GM23338 (cell line): ENCODE results near the gene PTPRQ. TPM values are rescaled to one million over a fixed set of nuclear protein-coding genes. Genes with fewer than 3 reads are reported as not detected.

Source experiments
- ATAC-seq: fragments of 200-7000 bp; cut with Tn5 transposase; 3 replicates; pipeline ENCODE4 v1.9.1; 2020
- DNase-seq: peaks from one replicate; pipeline ENCODE4 v3.0.0-alpha.2; 2015; ENCODE audit warnings: low spot score
- H2AFZ ChIP-seq: fragments of 200-600 bp; sonication (generic); 2 replicates; pipeline ENCODE4 v1.8.0; 2016; ENCODE audit warnings: antibody characterized with exemption, mild to moderate bottlenecking, moderate library complexity
- H3F3A ChIP-seq: fragments of 200-600 bp; sonication (generic); replicated peaks from 2 replicates; pipeline ENCODE4 v1.8.0; 2017; ENCODE audit warnings: antibody characterized with exemption, mixed run types, low read depth
- H3K27ac ChIP-seq: fragments of 200-600 bp; sonication (generic); 2 replicates; pipeline ENCODE4 v1.6.1; 2016; ENCODE audit warnings: low read depth
- H3K27me3 ChIP-seq: fragments of 200-600 bp; sonication (generic); 2 replicates; pipeline ENCODE4 v1.8.0; 2016; ENCODE audit warnings: mild to moderate bottlenecking, mixed run types, moderate library complexity; ENCODE audit not compliant: insufficient read depth
- H3K36me3 ChIP-seq: fragments of 200-600 bp; sonication (generic); 2 replicates; pipeline ENCODE4 v1.8.0; 2016; ENCODE audit warnings: mild to moderate bottlenecking; ENCODE audit not compliant: insufficient read depth
- H3K4me1 ChIP-seq: fragments of 200-600 bp; sonication (generic); 2 replicates; pipeline ENCODE4 v1.8.0; 2016; ENCODE audit warnings: mild to moderate bottlenecking, moderate library complexity; ENCODE audit not compliant: insufficient read depth
- H3K4me2 ChIP-seq: fragments of 200-600 bp; sonication (generic); 2 replicates; pipeline ENCODE4 v1.7.1; 2017; ENCODE audit warnings: mixed run types
- H3K4me3 ChIP-seq: fragments of 200-600 bp; sonication (generic); 2 replicates; pipeline ENCODE4 v1.6.1; 2016; ENCODE audit warnings: mixed run types
- H3K79me2 ChIP-seq: fragments of 200-600 bp; sonication (generic); replicated peaks from 2 replicates; pipeline ENCODE4 v1.8.0; 2017; ENCODE audit warnings: mild to moderate bottlenecking; ENCODE audit not compliant: insufficient read depth
- H3K9me2 ChIP-seq: fragments of 200-600 bp; sonication (generic); 2 replicates; pipeline ENCODE4 v1.8.0; 2017; ENCODE audit not compliant: insufficient read depth
- H4K20me1 ChIP-seq: fragments of 200-600 bp; sonication (generic); replicated peaks from 2 replicates; pipeline ENCODE4 v1.8.0; 2017; ENCODE audit warnings: mild to moderate bottlenecking; ENCODE audit not compliant: insufficient read depth
- H3K27ac Mint-ChIP-seq: 2 replicates; pipeline ENCODE4 v1.8.0; 2020; ENCODE audit warnings: inconsistent platforms, mild to moderate bottlenecking, moderate library complexity, mixed read lengths
- H3K27me3 Mint-ChIP-seq: 3 replicates; pipeline ENCODE4 v1.8.0; 2022; ENCODE audit warnings: low read depth, mild to moderate bottlenecking, moderate library complexity, mixed read lengths, inconsistent platforms; ENCODE audit not compliant: insufficient read depth, poor library complexity
- H3K36me3 Mint-ChIP-seq: 3 replicates; pipeline ENCODE4 v1.8.0; 2021; ENCODE audit warnings: low read depth, mild to moderate bottlenecking, inconsistent platforms, moderate library complexity, mixed read lengths
- H3K4me1 Mint-ChIP-seq: 3 replicates; pipeline ENCODE4 v1.8.0; 2020; ENCODE audit warnings: mild to moderate bottlenecking, inconsistent platforms, mixed read lengths
- H3K4me3 Mint-ChIP-seq: 3 replicates; pipeline ENCODE4 v1.8.0; 2021; ENCODE audit warnings: moderate library complexity, mild to moderate bottlenecking, inconsistent platforms, mixed read lengths
- H3K9me3 Mint-ChIP-seq: 3 replicates; pipeline ENCODE4 v1.8.0; 2020; ENCODE audit warnings: moderate library complexity, mild to moderate bottlenecking, inconsistent platforms, mixed read lengths
- CREB1 ChIP-seq: fragments of 250-450 bp; sonication (Bioruptor Pico); IDR thresholded peaks from 2 replicates; pipeline ENCODE4 v1.5.0; 2020; ENCODE audit warnings: low read depth, mild to moderate bottlenecking, moderate library complexity
- EZH2 ChIP-seq: fragments of 200-600 bp; sonication (generic); IDR thresholded peaks from one replicate; pipeline ENCODE4 v1.8.0; 2017; ENCODE audit warnings: antibody characterized with exemption, mild to moderate bottlenecking, low read depth; ENCODE audit not compliant: unreplicated experiment
- EZH2phosphoT487 ChIP-seq: fragments of 200-600 bp; sonication (generic); IDR thresholded peaks from one replicate; pipeline ENCODE4 v1.8.1; 2018; ENCODE audit warnings: antibody characterized with exemption; ENCODE audit not compliant: unreplicated experiment
- JUNB ChIP-seq: IDR thresholded peaks from one replicate; pipeline ENCODE4 v1.6.1; 2016; ENCODE audit warnings: antibody characterized with exemption; ENCODE audit not compliant: unreplicated experiment
- NANOG ChIP-seq: IDR thresholded peaks from 2 replicates; pipeline ENCODE4 v1.6.1; 2016; ENCODE audit warnings: antibody characterized with exemption, borderline replicate concordance
- POLR2AphosphoS5 ChIP-seq: IDR thresholded peaks from 2 replicates; pipeline ENCODE4 v1.6.1; 2016; ENCODE audit warnings: antibody characterized with exemption, low read depth
- STAT1 ChIP-seq: IDR thresholded peaks from one replicate; pipeline ENCODE4 v1.6.1; 2016; ENCODE audit warnings: antibody characterized with exemption; ENCODE audit not compliant: unreplicated experiment
- ZNF114 ChIP-seq: fragments of 250-450 bp; sonication (Bioruptor Pico); IDR thresholded peaks from 2 replicates; pipeline ENCODE4 v1.5.0; 2020; ENCODE audit warnings: mild to moderate bottlenecking, moderate library complexity
- ZNF331 ChIP-seq: fragments of 250-450 bp; sonication (Bioruptor Pico); IDR thresholded peaks from 2 replicates; pipeline ENCODE4 v1.5.0; 2020; ENCODE audit warnings: low read depth, mild to moderate bottlenecking, moderate library complexity
- polyA plus RNA-seq: library from polyadenylated mRNA; unstranded; fragments of >200 nt; fragmentation: Nextera tagmentation; extraction: Ambion mirVana; gene quantifications from 2 replicates; pipeline ENCODE4 v1.2.1, GENCODE V29; 2016
- total RNA-seq: library from RNA; depleted of rRNA; stranded (reverse); fragments of >200 nt; shearing (Covaris generic); gene quantifications from 2 replicates; pipeline ENCODE4 v1.2.3, GENCODE V29; 2014
- TF ChIP-seq, protein P1 (sequence below): IDR thresholded peaks from one replicate; pipeline ENCODE4 v1.6.1; 2018; ENCODE audit warnings: antibody characterized with exemption; ENCODE audit not compliant: unreplicated experiment
- TF ChIP-seq, protein P2 (sequence below): fragments of 250-450 bp; sonication (Bioruptor Pico); IDR thresholded peaks from 2 replicates; pipeline ENCODE4 v1.5.0; 2020; ENCODE audit warnings: mild to moderate bottlenecking, moderate library complexity
- TF ChIP-seq, protein P3 (sequence below): IDR thresholded peaks from 2 replicates; pipeline ENCODE4 v1.6.1; 2016; ENCODE audit warnings: antibody characterized with exemption
- TF ChIP-seq, protein P4 (sequence below), 2 experiments: fragments of 200-600 bp in 1 of 2; sonication (generic) in 1 of 2; conservative IDR thresholded peaks; 2 replicates each; pipeline versions ENCODE4 v1.5.1 to v1.6.1; 2016 to 2017; ENCODE audit warnings: antibody characterized with exemption in 2 of 2, low read depth in 2 of 2, mild to moderate bottlenecking in 2 of 2, moderate library complexity in 1 of 2

Gene PTPRQ
- total and polyA plus RNA-seq, 2 experiments from 2014 or later, result not detected

DNA sequence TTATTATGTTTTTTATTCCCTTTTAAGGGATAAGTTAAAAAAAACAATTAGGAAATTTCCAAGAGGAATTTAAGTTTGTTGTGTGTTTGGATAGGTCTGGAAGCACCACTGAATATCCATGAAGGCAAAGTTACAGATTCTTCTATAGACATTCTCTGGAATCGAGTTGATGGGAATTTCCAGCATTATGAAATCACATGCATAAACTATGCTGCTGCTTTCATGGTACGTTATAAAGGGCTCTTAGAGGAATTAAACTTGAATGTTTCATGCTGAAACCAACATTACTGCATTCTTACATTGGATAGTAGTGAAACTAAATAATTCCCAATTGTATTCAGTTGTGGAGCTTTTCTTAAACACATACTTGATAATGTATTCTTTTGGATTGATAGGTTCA, 21.5 kb upstream of the PTPRQ start:
- Mint-ChIP-seq H3K4me3 (no peak overlapping the region), H3K36me3 (no peaks in the 10 kb centered on the region), H3K27me3 (peaks cover 2% of the 10 kb centered on the region), H3K27ac (no peak overlapping the region), H3K4me1 (peaks cover 2% of the 10 kb centered on the region; the same call in 1 of the 3 replicates), H3K9me3 (no peaks in the 10 kb centered on the region)
- no peaks in the 10 kb centered on the region for H3K9me2 ChIP-seq
- no peaks in the 10 kb centered on the region for H3K79me2 ChIP-seq
- H3K36me3 ChIP-seq, result no peaks in the 10 kb centered on the region
- H3F3A ChIP-seq, result no peaks in the 10 kb centered on the region
- H3K4me2 ChIP-seq, result no peak overlapping the region
- no peak for DNase-seq
- no peaks in the 10 kb centered on the region for H3K4me1 ChIP-seq
- ATAC-seq, result no peak
- no peaks in the 10 kb centered on the region for H3K27me3 ChIP-seq
- no peaks in the 10 kb centered on the region for H4K20me1 ChIP-seq
- no peak overlapping the region for H3K27ac ChIP-seq
- H3K4me3 ChIP-seq, result no peak overlapping the region
- H2AFZ ChIP-seq, result no peak overlapping the region
- TF ChIP-seq ZNF331 (CRISPR knock-in tag) (no peak), JUNB (no peak), EZH2phosphoT487 (no peak), ZNF114 (CRISPR knock-in tag) (no peak), CREB1 (CRISPR knock-in tag) (no peak), NANOG (no peak), POLR2AphosphoS5 (no peak), EZH2 (no peak), STAT1 (no peak)
- TF ChIP-seq, protein P1, sequence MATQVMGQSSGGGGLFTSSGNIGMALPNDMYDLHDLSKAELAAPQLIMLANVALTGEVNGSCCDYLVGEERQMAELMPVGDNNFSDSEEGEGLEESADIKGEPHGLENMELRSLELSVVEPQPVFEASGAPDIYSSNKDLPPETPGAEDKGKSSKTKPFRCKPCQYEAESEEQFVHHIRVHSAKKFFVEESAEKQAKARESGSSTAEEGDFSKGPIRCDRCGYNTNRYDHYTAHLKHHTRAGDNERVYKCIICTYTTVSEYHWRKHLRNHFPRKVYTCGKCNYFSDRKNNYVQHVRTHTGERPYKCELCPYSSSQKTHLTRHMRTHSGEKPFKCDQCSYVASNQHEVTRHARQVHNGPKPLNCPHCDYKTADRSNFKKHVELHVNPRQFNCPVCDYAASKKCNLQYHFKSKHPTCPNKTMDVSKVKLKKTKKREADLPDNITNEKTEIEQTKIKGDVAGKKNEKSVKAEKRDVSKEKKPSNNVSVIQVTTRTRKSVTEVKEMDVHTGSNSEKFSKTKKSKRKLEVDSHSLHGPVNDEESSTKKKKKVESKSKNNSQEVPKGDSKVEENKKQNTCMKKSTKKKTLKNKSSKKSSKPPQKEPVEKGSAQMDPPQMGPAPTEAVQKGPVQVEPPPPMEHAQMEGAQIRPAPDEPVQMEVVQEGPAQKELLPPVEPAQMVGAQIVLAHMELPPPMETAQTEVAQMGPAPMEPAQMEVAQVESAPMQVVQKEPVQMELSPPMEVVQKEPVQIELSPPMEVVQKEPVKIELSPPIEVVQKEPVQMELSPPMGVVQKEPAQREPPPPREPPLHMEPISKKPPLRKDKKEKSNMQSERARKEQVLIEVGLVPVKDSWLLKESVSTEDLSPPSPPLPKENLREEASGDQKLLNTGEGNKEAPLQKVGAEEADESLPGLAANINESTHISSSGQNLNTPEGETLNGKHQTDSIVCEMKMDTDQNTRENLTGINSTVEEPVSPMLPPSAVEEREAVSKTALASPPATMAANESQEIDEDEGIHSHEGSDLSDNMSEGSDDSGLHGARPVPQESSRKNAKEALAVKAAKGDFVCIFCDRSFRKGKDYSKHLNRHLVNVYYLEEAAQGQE, result no peak
- TF ChIP-seq, protein P2, sequence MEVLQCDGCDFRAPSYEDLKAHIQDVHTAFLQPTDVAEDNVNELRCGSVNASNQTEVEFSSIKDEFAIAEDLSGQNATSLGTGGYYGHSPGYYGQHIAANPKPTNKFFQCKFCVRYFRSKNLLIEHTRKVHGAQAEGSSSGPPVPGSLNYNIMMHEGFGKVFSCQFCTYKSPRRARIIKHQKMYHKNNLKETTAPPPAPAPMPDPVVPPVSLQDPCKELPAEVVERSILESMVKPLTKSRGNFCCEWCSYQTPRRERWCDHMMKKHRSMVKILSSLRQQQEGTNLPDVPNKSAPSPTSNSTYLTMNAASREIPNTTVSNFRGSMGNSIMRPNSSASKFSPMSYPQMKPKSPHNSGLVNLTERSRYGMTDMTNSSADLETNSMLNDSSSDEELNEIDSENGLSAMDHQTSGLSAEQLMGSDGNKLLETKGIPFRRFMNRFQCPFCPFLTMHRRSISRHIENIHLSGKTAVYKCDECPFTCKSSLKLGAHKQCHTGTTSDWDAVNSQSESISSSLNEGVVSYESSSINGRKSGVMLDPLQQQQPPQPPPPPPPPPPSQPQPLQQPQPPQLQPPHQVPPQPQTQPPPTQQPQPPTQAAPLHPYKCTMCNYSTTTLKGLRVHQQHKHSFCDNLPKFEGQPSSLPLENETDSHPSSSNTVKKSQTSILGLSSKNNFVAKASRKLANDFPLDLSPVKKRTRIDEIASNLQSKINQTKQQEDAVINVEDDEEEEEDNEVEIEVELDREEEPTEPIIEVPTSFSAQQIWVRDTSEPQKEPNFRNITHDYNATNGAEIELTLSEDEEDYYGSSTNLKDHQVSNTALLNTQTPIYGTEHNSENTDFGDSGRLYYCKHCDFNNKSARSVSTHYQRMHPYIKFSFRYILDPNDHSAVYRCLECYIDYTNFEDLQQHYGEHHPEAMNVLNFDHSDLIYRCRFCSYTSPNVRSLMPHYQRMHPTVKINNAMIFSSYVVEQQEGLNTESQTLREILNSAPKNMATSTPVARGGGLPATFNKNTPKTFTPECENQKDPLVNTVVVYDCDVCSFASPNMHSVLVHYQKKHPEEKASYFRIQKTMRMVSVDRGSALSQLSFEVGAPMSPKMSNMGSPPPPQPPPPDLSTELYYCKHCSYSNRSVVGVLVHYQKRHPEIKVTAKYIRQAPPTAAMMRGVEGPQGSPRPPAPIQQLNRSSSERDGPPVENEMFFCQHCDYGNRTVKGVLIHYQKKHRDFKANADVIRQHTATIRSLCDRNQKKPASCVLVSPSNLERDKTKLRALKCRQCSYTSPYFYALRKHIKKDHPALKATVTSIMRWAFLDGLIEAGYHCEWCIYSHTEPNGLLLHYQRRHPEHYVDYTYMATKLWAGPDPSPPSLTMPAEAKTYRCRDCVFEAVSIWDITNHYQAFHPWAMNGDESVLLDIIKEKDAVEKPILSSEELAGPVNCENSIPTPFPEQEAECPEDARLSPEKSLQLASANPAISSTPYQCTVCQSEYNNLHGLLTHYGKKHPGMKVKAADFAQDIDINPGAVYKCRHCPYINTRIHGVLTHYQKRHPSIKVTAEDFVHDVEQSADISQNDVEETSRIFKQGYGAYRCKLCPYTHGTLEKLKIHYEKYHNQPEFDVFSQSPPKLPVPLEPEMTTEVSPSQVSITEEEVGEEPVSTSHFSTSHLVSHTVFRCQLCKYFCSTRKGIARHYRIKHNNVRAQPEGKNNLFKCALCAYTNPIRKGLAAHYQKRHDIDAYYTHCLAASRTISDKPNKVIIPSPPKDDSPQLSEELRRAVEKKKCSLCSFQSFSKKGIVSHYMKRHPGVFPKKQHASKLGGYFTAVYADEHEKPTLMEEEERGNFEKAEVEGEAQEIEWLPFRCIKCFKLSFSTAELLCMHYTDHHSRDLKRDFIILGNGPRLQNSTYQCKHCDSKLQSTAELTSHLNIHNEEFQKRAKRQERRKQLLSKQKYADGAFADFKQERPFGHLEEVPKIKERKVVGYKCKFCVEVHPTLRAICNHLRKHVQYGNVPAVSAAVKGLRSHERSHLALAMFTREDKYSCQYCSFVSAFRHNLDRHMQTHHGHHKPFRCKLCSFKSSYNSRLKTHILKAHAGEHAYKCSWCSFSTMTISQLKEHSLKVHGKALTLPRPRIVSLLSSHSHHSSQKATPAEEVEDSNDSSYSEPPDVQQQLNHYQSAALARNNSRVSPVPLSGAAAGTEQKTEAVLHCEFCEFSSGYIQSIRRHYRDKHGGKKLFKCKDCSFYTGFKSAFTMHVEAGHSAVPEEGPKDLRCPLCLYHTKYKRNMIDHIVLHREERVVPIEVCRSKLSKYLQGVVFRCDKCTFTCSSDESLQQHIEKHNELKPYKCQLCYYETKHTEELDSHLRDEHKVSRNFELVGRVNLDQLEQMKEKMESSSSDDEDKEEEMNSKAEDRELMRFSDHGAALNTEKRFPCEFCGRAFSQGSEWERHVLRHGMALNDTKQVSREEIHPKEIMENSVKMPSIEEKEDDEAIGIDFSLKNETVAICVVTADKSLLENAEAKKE (CRISPR knock-in tag), result no peak
- TF ChIP-seq, protein P3, sequence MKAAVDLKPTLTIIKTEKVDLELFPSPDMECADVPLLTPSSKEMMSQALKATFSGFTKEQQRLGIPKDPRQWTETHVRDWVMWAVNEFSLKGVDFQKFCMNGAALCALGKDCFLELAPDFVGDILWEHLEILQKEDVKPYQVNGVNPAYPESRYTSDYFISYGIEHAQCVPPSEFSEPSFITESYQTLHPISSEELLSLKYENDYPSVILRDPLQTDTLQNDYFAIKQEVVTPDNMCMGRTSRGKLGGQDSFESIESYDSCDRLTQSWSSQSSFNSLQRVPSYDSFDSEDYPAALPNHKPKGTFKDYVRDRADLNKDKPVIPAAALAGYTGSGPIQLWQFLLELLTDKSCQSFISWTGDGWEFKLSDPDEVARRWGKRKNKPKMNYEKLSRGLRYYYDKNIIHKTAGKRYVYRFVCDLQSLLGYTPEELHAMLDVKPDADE, result no peak
- TF ChIP-seq, protein P4, sequence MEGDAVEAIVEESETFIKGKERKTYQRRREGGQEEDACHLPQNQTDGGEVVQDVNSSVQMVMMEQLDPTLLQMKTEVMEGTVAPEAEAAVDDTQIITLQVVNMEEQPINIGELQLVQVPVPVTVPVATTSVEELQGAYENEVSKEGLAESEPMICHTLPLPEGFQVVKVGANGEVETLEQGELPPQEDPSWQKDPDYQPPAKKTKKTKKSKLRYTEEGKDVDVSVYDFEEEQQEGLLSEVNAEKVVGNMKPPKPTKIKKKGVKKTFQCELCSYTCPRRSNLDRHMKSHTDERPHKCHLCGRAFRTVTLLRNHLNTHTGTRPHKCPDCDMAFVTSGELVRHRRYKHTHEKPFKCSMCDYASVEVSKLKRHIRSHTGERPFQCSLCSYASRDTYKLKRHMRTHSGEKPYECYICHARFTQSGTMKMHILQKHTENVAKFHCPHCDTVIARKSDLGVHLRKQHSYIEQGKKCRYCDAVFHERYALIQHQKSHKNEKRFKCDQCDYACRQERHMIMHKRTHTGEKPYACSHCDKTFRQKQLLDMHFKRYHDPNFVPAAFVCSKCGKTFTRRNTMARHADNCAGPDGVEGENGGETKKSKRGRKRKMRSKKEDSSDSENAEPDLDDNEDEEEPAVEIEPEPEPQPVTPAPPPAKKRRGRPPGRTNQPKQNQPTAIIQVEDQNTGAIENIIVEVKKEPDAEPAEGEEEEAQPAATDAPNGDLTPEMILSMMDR (conservative IDR thresholded peaks at IDR 0.05; ENCODE audit: low read depth in 2 of 2), result no peak
